Measurements from ENCODE around the gene SERPINB11. TPM values are rescaled to one million over a fixed set of nuclear protein-coding genes. Genes with fewer than 3 reads are reported as not detected.

The SERPINB11 gene
- total RNA-seq, 1 donor from 2014 or later: not detected

DNA sequence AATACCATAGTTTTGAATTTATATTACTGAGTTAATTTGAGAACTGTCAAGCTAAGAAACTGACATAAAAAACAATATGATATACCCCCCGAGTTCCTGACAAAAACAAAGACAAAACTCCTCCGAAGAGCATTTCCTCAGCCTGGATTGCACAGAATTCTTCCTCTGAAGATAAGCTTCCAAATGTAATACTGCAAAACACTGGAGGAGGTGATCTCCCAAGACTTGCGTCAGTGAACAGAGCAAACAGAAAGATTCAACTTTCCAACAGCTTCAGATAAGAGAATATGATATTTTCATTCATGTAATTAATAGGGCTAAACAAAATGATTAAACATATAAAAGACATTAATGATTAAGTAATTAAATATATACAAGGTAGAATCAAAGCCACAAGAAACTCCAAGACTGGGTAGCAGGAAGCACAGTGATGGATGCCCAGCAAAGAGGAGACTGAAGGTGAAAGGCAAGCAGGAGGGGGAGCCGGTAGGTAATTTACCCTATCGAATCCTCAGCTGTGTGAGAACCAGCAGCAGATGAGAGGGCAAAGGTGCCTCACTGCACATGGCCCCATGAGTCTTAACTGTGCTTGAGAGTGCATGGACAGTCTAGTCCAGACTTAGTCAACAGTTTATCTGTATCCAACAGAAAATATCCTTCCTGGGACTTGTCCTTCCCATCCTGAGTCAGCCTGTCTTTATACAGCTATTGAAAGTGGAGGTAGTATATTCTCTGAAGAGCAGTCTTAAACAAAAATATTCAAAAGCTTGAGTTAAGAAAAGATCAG, 22.7 kb upstream of the SERPINB11 start:
- Mint-ChIP-seq H3K27me3 (ENCODE audit: low read depth) (no peaks in the 10 kb centered on the region), H3K4me1 (peaks cover 10% of the 10 kb centered on the region), H3K27ac (no peak overlapping the region), H3K9me3 (peaks cover 4% of the 10 kb centered on the region), H3K36me3 (no peaks in the 10 kb centered on the region), H3K4me3 (no peak overlapping the region)
- TF ChIP-seq CTCF (IDR thresholded peaks at IDR 0.05; ENCODE audit: unreplicated experiment): no peak
- no peak for DNase-seq (ENCODE audit: low spot score in 2 of 2, unreplicated experiment in 2 of 2)

GRCh38 chr18:63681449-63682340, 21.1 kb upstream of the SERPINB11 start:
- Mint-ChIP-seq H3K4me1 (peaks cover 10% of the 10 kb centered on the region), H3K9me3 (peaks cover 6% of the 10 kb centered on the region), H3K27ac (no peak overlapping the region), H3K27me3 (ENCODE audit: low read depth) (no peaks in the 10 kb centered on the region), H3K36me3 (no peaks in the 10 kb centered on the region), H3K4me3 (no peak overlapping the region)
- TF ChIP-seq CTCF (IDR thresholded peaks at IDR 0.05; ENCODE audit: unreplicated experiment): no peak
- DNase-seq (ENCODE audit: low spot score in 2 of 2, unreplicated experiment in 2 of 2): no peak

- Mint-ChIP-seq H3K27me3 (ENCODE audit: low read depth) (no peaks in the 10 kb centered on the region), H3K27ac (peak overlapping the region; percentile 53), H3K36me3 (no peaks in the 10 kb centered on the region), H3K4me1 (peaks cover 10% of the 10 kb centered on the region), H3K4me3 (no peak overlapping the region), H3K9me3 (peaks cover 14% of the 10 kb centered on the region)
- no peak for DNase-seq (ENCODE audit: low spot score in 2 of 2, unreplicated experiment in 2 of 2)
- TF ChIP-seq CTCF (IDR thresholded peaks at IDR 0.05; ENCODE audit: unreplicated experiment): no peak
Measured at GRCh38 chr18:63683152-63683551, 19.6 kb upstream of the SERPINB11 start.

DNA sequence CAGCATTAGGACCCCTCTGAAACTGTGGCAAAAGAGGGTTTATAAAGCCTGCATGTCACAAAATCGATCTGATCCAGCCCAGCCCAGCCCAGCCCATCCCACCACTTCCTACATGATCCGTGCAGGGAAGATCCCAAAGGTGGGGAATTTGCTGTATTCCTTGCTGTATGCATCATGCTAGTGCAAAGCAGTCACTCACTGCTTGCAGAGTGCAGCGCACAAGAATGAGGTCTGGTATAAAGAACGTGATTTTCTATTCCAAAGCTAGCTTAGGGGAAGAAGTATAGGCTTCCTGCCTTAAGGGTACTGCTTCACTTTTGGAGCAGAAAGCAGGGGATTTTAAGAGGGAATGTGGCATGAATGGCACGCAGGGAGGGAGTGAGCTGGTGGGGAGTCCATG, 18.9 kb upstream of the SERPINB11 start:
- peaks cover 10% of the 10 kb centered on the region for H3K4me1 Mint-ChIP-seq
- TF ChIP-seq CTCF (IDR thresholded peaks at IDR 0.05; ENCODE audit: unreplicated experiment): no peak
- no peak overlapping the region for H3K27ac Mint-ChIP-seq
- H3K4me3 Mint-ChIP-seq: no peak overlapping the region
- no peak for DNase-seq (ENCODE audit: low spot score in 2 of 2, unreplicated experiment in 2 of 2)
- H3K36me3 Mint-ChIP-seq: no peaks in the 10 kb centered on the region
- peaks cover 14% of the 10 kb centered on the region for H3K9me3 Mint-ChIP-seq
- H3K27me3 Mint-ChIP-seq (ENCODE audit: low read depth): no peaks in the 10 kb centered on the region

DNA sequence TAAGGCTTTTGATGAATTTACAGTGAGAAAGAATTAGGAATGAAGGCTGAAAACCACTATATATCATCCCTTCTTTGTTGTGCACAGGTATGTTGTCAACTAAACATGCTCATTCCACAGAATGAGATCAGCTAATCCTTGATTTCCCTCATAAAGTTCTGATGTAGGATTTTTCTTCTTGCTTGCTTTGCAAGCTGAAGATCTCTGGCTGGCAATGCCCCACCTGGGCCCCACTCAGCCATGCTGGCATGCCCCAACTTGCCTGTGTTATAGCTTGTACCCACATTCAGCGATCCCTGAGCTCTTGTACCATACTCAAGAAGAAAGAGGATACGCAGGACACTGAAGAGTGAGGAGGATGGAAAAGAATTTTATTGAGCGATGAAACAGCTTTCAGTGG, 18.0 kb upstream of the SERPINB11 start:
- Mint-ChIP-seq H3K4me1 (peaks cover 10% of the 10 kb centered on the region), H3K4me3 (no peak overlapping the region), H3K9me3 (peaks cover 21% of the 10 kb centered on the region), H3K27ac (no peak overlapping the region), H3K27me3 (ENCODE audit: low read depth) (no peaks in the 10 kb centered on the region), H3K36me3 (no peaks in the 10 kb centered on the region)
- TF ChIP-seq CTCF (IDR thresholded peaks at IDR 0.05; ENCODE audit: unreplicated experiment): no peak
- no peak for DNase-seq (ENCODE audit: low spot score in 2 of 2, unreplicated experiment in 2 of 2)
